Measurements from ENCODE around the gene PACSIN2. TPM values are rescaled to one million over a fixed set of nuclear protein-coding genes. Genes with fewer than 3 reads are reported as not detected.

Gene PACSIN2
- total and polyA plus RNA-seq, 2 experiments from 2014 or later = 23.5 to 57.3 TPM

GRCh38 chr22:42883970-42884369 is 131.0 kb downstream of the PACSIN2 start (continued):
- no peak for TF ChIP-seq REST (IDR thresholded peaks at IDR 0.05; ENCODE audit: unreplicated experiment)

GRCh38 chr22:42883121-42883520 is 131.8 kb downstream of the PACSIN2 start:
- ATAC-seq (no peak), DNase-seq (ENCODE audit: low spot score) (no peak)
- Histone ChIP-seq H3K27ac (ENCODE audit: low read depth) (no peak overlapping the region), H3F3A (replicated peaks; ENCODE audit: low read depth) (no peaks in the 10 kb centered on the region), H3K4me2 (no peak overlapping the region), H3K4me3 (no peak overlapping the region), H3K9me2 (ENCODE audit: insufficient read depth) (no peaks in the 10 kb centered on the region), H3K27me3 (ENCODE audit: insufficient read depth) (no peaks in the 10 kb centered on the region), H3K4me1 (ENCODE audit: insufficient read depth) (no peaks in the 10 kb centered on the region), H3K79me2 (replicated peaks; ENCODE audit: insufficient read depth) (no peaks in the 10 kb centered on the region), H2AFZ (no peak overlapping the region), H4K20me1 (replicated peaks; ENCODE audit: insufficient read depth) (no peaks in the 10 kb centered on the region; the same call in 1 of the 2 replicates), H3K36me3 (ENCODE audit: insufficient read depth) (no peaks in the 10 kb centered on the region; the same call in 1 of the 2 replicates)
- Mint-ChIP-seq H3K36me3 (ENCODE audit: low read depth) (peaks cover 41% of the 10 kb centered on the region), H3K4me1 (peaks cover 5% of the 10 kb centered on the region), H3K9me3 (no peaks in the 10 kb centered on the region), H3K4me3 (no peak overlapping the region), H3K27me3 (ENCODE audit: insufficient read depth, low read depth, poor library complexity) (peaks cover 4% of the 10 kb centered on the region), H3K27ac (0 out of 2 replicates have a peak overlapping the region, but pooled peaks have one; percentile 61)
- no peak for TF ChIP-seq JUNB (IDR thresholded peaks at IDR 0.05; ENCODE audit: unreplicated experiment)

GRCh38 chr22:42881982-42882656 is 132.8 kb downstream of the PACSIN2 start:
- H3K27ac ChIP-seq (ENCODE audit: low read depth) = no peak overlapping the region
- no peaks in the 10 kb centered on the region for H3K9me3 Mint-ChIP-seq
- no peaks in the 10 kb centered on the region; the same call in 1 of the 2 replicates for H3K36me3 ChIP-seq (ENCODE audit: insufficient read depth)
- TF ChIP-seq ZNF331 (CRISPR knock-in tag; IDR thresholded peaks at IDR 0.05; ENCODE audit: low read depth) = no peak
- TF ChIP-seq ZNF114 (CRISPR knock-in tag; IDR thresholded peaks at IDR 0.05) = no peak
- TF ChIP-seq REST (IDR thresholded peaks at IDR 0.05; ENCODE audit: unreplicated experiment) = no peak
- no peak for TF ChIP-seq ZNF462 (CRISPR knock-in tag; IDR thresholded peaks at IDR 0.05)

More at GRCh38 chr22:42881982-42882656, 132.8 kb downstream of the PACSIN2 start:
- H3K27ac Mint-ChIP-seq = peak overlapping the region; percentile 77; the same call in 1 of the 2 replicates
- Histone ChIP-seq H3K4me1 (ENCODE audit: insufficient read depth) (no peaks in the 10 kb centered on the region), H3K27me3 (ENCODE audit: insufficient read depth) (no peaks in the 10 kb centered on the region), H3K4me3 (no peak overlapping the region), H3F3A (replicated peaks; ENCODE audit: low read depth) (no peaks in the 10 kb centered on the region), H3K9me2 (ENCODE audit: insufficient read depth) (no peaks in the 10 kb centered on the region), H3K4me2 (no peak overlapping the region), H3K79me2 (replicated peaks; ENCODE audit: insufficient read depth) (no peaks in the 10 kb centered on the region), H4K20me1 (replicated peaks; ENCODE audit: insufficient read depth) (no peaks in the 10 kb centered on the region; the same call in 1 of the 2 replicates), H2AFZ (no peak overlapping the region)
- no peak overlapping the region for H3K4me3 Mint-ChIP-seq
- no peaks in the 10 kb centered on the region for H3K27me3 Mint-ChIP-seq (ENCODE audit: insufficient read depth, low read depth, poor library complexity)
- peaks cover 5% of the 10 kb centered on the region for H3K4me1 Mint-ChIP-seq
- ATAC-seq (peak; percentile 31; the same call in 2 of the 3 replicates), DNase-seq (ENCODE audit: low spot score) (no peak)
- H3K36me3 Mint-ChIP-seq (ENCODE audit: low read depth) = peaks cover 38% of the 10 kb centered on the region

Data from GM23338 (cell line).